Neural crest cell (in vitro differentiated cells): Measurements from ENCODE around the gene RASGEF1C. TPM values are rescaled to one million over a fixed set of nuclear protein-coding genes. Genes with fewer than 3 reads are reported as not detected.
A peak's percentile ranks its signal among the peaks of the same experiment; 100 is the strongest.

Source experiments
- DNase-seq: peaks from one replicate; pipeline ENCODE4 v3.0.0; 2021; ENCODE audit warnings: low read depth, mixed read lengths, low spot score
- H3K27ac Mint-ChIP-seq: one replicate; pipeline ENCODE4 v1.8.0; 2021; ENCODE audit warnings: mild to moderate bottlenecking, mixed read lengths; ENCODE audit not compliant: unreplicated experiment
- H3K27me3 Mint-ChIP-seq: 2 replicates; pipeline ENCODE4 v1.8.0; 2021; ENCODE audit warnings: low read depth, mild to moderate bottlenecking, mixed read lengths
- H3K36me3 Mint-ChIP-seq: 2 replicates; pipeline ENCODE4 v1.8.0; 2021; ENCODE audit warnings: low read depth, mild to moderate bottlenecking, mixed read lengths
- H3K4me1 Mint-ChIP-seq: 2 replicates; pipeline ENCODE4 v1.8.0; 2021; ENCODE audit warnings: mixed read lengths
- H3K4me3 Mint-ChIP-seq: one replicate; pipeline ENCODE4 v1.8.0; 2021; ENCODE audit warnings: mild to moderate bottlenecking, mixed read lengths
- H3K9me3 Mint-ChIP-seq: 2 replicates; pipeline ENCODE4 v1.8.0; 2021; ENCODE audit warnings: mixed read lengths
- CTCF ChIP-seq: fragments of 200-600 bp; sonication (generic); conservative IDR thresholded peaks from 2 replicates; pipeline ENCODE4 v1.5.0; 2021; ENCODE audit warnings: antibody characterized with exemption, mild to moderate bottlenecking
- total RNA-seq: library from RNA; stranded (reverse); gene quantifications from 2 replicates; pipeline ENCODE4 v1.2.1, GENCODE V29; 2021

The RASGEF1C gene
- total RNA-seq, 1 donor from 2014 or later = 1.7 TPM

- H3K36me3 Mint-ChIP-seq = peaks cover 8% of the 10 kb centered on the region
- TF ChIP-seq CTCF = no peak
- peaks cover 15% of the 10 kb centered on the region for H3K9me3 Mint-ChIP-seq
- H3K4me1 Mint-ChIP-seq = no peaks in the 10 kb centered on the region
- no peaks in the 10 kb centered on the region for H3K27me3 Mint-ChIP-seq
- H3K4me3 Mint-ChIP-seq = no peak overlapping the region
- no peak overlapping the region for H3K27ac Mint-ChIP-seq
- no peak for DNase-seq
Measured at GRCh38 chr5:180215783-180216630, 7.0 kb upstream of the RASGEF1C start.

GRCh38 chr5:180214870-180215770 lies 6.1 kb upstream of the RASGEF1C start:
- no peak for DNase-seq
- Mint-ChIP-seq H3K4me1 (no peaks in the 10 kb centered on the region), H3K27ac (peak overlapping the region; percentile 38), H3K27me3 (no peaks in the 10 kb centered on the region), H3K9me3 (peaks cover 14% of the 10 kb centered on the region), H3K4me3 (no peak overlapping the region), H3K36me3 (peaks cover 5% of the 10 kb centered on the region)
- TF ChIP-seq CTCF = no peak

- no peak for TF ChIP-seq CTCF
- peaks cover 9% of the 10 kb centered on the region for H3K9me3 Mint-ChIP-seq
- no peaks in the 10 kb centered on the region for H3K4me1 Mint-ChIP-seq
- no peaks in the 10 kb centered on the region for H3K36me3 Mint-ChIP-seq
- DNase-seq = no peak
- no peak overlapping the region for H3K27ac Mint-ChIP-seq
- H3K4me3 Mint-ChIP-seq = no peak overlapping the region
- no peaks in the 10 kb centered on the region for H3K27me3 Mint-ChIP-seq
Measured at GRCh38 chr5:180213657-180214207, 4.7 kb upstream of the RASGEF1C start.

GRCh38 chr5:180213256-180213600 lies 4.2 kb upstream of the RASGEF1C start:
- DNase-seq = no peak
- Mint-ChIP-seq H3K9me3 (peaks cover 4% of the 10 kb centered on the region), H3K4me1 (peaks cover 4% of the 10 kb centered on the region), H3K27ac (no peak overlapping the region), H3K4me3 (no peak overlapping the region), H3K27me3 (peaks cover 3% of the 10 kb centered on the region), H3K36me3 (no peaks in the 10 kb centered on the region)
- TF ChIP-seq CTCF = no peak

- Mint-ChIP-seq H3K36me3 (no peaks in the 10 kb centered on the region), H3K27ac (no peak overlapping the region), H3K27me3 (peaks cover 5% of the 10 kb centered on the region), H3K4me3 (peak overlapping the region; percentile 19), H3K9me3 (no peaks in the 10 kb centered on the region), H3K4me1 (peaks cover 6% of the 10 kb centered on the region)
- DNase-seq = no peak
- no peak for TF ChIP-seq CTCF
Measured at GRCh38 chr5:180212363-180213255, 3.6 kb upstream of the RASGEF1C start.
